SK-N-SH treated with all-trans-retinoic acid at 6 μM for 48 hours (cell line): ENCODE results near the gene GCLC.

Source experiments
- CSDC2 ChIP-seq: fragments of 250-450 bp; sonication (Bioruptor Pico); IDR thresholded peaks from 2 replicates; pipeline ENCODE4 v1.5.0; 2020; ENCODE audit warnings: mild to moderate bottlenecking, moderate library complexity
- PATZ1 ChIP-seq: fragments of 250-450 bp; sonication (Bioruptor Pico); IDR thresholded peaks from 2 replicates; pipeline ENCODE4 v1.8.0; 2020; ENCODE audit warnings: mild to moderate bottlenecking, moderate library complexity, borderline replicate concordance
- ZC3H10 ChIP-seq: fragments of 250-450 bp; sonication (Bioruptor Pico); IDR thresholded peaks from 2 replicates; pipeline ENCODE4 v1.5.1; 2021; ENCODE audit warnings: mild to moderate bottlenecking, moderate library complexity
- ZFP30 ChIP-seq: fragments of 450-650 bp; formaldehyde crosslinking; IDR thresholded peaks from 2 replicates; pipeline ENCODE4 v1.5.0; 2022; ENCODE audit warnings: mild to moderate bottlenecking, moderate library complexity

GRCh38 chr6:53524455-53524815 lies 20.5 kb downstream of the GCLC start:
- TF ChIP-seq CSDC2 (CRISPR knock-in tag) (no peak), ZC3H10 (CRISPR knock-in tag) (no peak), PATZ1 (CRISPR knock-in tag) (no peak), ZFP30 (CRISPR knock-in tag) (no peak)
